ENCODE data around the gene NOXO1.
"Not testable (repeated sequence)": the region's sequence is repeated elsewhere in the genome, so short reads cannot be mapped to it uniquely, and the experiment has no call there.

Gene NOXO1

GRCh38 chr16:1944612-1945199, 36.6 kb downstream of the NOXO1 start:
- no peak for FAIRE-seq
- DNase-seq (ENCODE audit: insufficient read length, low spot score): no peak
- TF ChIP-seq CTCF (IDR thresholded peaks at IDR 0.05; ENCODE audit: insufficient read depth, missing control alignments): no peak

- no peak for TF ChIP-seq CTCF (IDR thresholded peaks at IDR 0.05; ENCODE audit: insufficient read depth, missing control alignments)
- FAIRE-seq (no peak), DNase-seq (ENCODE audit: insufficient read length, low spot score) (peak; percentile 99)
Observed at GRCh38 chr16:1942810-1943726, 38.2 kb downstream of the NOXO1 start, which contains the start of gene MSRB1. Gene MSRB1 (minus strand): TSS chr16:1943199. CDS start chr16:1943156, 43 bp downstream.

- FAIRE-seq (no peak), DNase-seq (ENCODE audit: insufficient read length, low spot score) (no peak)
- TF ChIP-seq CTCF (IDR thresholded peaks at IDR 0.05; ENCODE audit: insufficient read depth, missing control alignments): no peak
Observed at GRCh38 chr16:1942047-1942809, 39.0 kb downstream of the NOXO1 start.

GRCh38 chr16:1941162-1942046, 39.9 kb downstream of the NOXO1 start:
- FAIRE-seq: no peak

GRCh38 chr16:1940273-1941161, 40.8 kb downstream of the NOXO1 start:
- TF ChIP-seq CTCF (IDR thresholded peaks at IDR 0.05; ENCODE audit: insufficient read depth, missing control alignments): no peak
- no peak for FAIRE-seq
- DNase-seq (ENCODE audit: insufficient read length, low spot score): no peak

More at GRCh38 chr16:1941162-1942046, 39.9 kb downstream of the NOXO1 start:
- TF ChIP-seq CTCF (IDR thresholded peaks at IDR 0.05; ENCODE audit: insufficient read depth, missing control alignments): peak; percentile 11
- DNase-seq (ENCODE audit: insufficient read length, low spot score): no peak

- DNase-seq (ENCODE audit: insufficient read length, low spot score); FAIRE-seq: not testable (repeated sequence)
Observed at GRCh38 chr16:1939833-1940232, 41.4 kb downstream of the NOXO1 start.

Measured in D721Med (cell line).